ENCODE measurements around the gene KRT7.
A peak's percentile ranks its signal among the peaks of the same experiment; 100 is the strongest.

The KRT7 gene

GRCh38 chr12:52213564-52214420 lies 19.3 kb upstream of the KRT7 start:
- H3K4me3 ChIP-seq (ENCODE audit: low read length), result no peak overlapping the region
- peak; percentile 98 for TF ChIP-seq CTCF (conservative IDR thresholded peaks at IDR 0.05; ENCODE audit: low read length)
- DNase-seq (ENCODE audit: low read depth), result peak; percentile 77

- H3K4me3 ChIP-seq (ENCODE audit: low read length), result no peak overlapping the region
- no peak for TF ChIP-seq CTCF (conservative IDR thresholded peaks at IDR 0.05; ENCODE audit: low read length)
- DNase-seq (ENCODE audit: low read depth), result no peak
Observed at GRCh38 chr12:52214421-52214802, 18.6 kb upstream of the KRT7 start.

- DNase-seq (ENCODE audit: low read depth), result no peak
- H3K4me3 ChIP-seq (ENCODE audit: low read length), result no peak overlapping the region
- TF ChIP-seq CTCF (conservative IDR thresholded peaks at IDR 0.05; ENCODE audit: low read length), result no peak
Observed at GRCh38 chr12:52215587-52216031, 17.4 kb upstream of the KRT7 start.

GRCh38 chr12:52216100-52216499 lies 16.9 kb upstream of the KRT7 start:
- H3K4me3 ChIP-seq (ENCODE audit: low read length), result no peak overlapping the region
- no peak for DNase-seq (ENCODE audit: low read depth)
- TF ChIP-seq CTCF (conservative IDR thresholded peaks at IDR 0.05; ENCODE audit: low read length), result no peak

- no peak for DNase-seq (ENCODE audit: low read depth)
- no peak for TF ChIP-seq CTCF (conservative IDR thresholded peaks at IDR 0.05; ENCODE audit: low read length)
- no peak overlapping the region for H3K4me3 ChIP-seq (ENCODE audit: low read length)
Observed at GRCh38 chr12:52216807-52217206, 16.2 kb upstream of the KRT7 start.

GRCh38 chr12:52217223-52217622 lies 15.8 kb upstream of the KRT7 start:
- TF ChIP-seq CTCF (conservative IDR thresholded peaks at IDR 0.05; ENCODE audit: low read length), result no peak
- no peak for DNase-seq (ENCODE audit: low read depth)
- H3K4me3 ChIP-seq (ENCODE audit: low read length), result no peak overlapping the region

- no peak for DNase-seq (ENCODE audit: low read depth)
- H3K4me3 ChIP-seq (ENCODE audit: low read length), result no peak overlapping the region
Observed at GRCh38 chr12:52218001-52218400, 15.0 kb upstream of the KRT7 start.

More at GRCh38 chr12:52218001-52218400, 15.0 kb upstream of the KRT7 start:
- no peak for TF ChIP-seq CTCF (conservative IDR thresholded peaks at IDR 0.05; ENCODE audit: low read length)
